Breast epithelium (tissue), 4 donors: Measurements from ENCODE around the gene FAM131A. TPM values are rescaled to one million over a fixed set of nuclear protein-coding genes. Genes with fewer than 3 reads are reported as not detected.

Experiments
- DNase-seq, 2 donors: peaks; one replicate each; pipeline ENCODE4 v3.0.0-alpha.2; 2019; ENCODE audit warnings: low spot score in 2 of 2
- H3K27ac ChIP-seq, 2 donors: fragments of 200-600 bp; sonication (generic) in 1 of 2; one replicate each; pipeline ENCODE4 v1.5.1; 2016 to 2019; ENCODE audit warnings: mild to moderate bottlenecking in 1 of 2
- H3K27me3 ChIP-seq, 2 donors: fragments of 200-600 bp; sonication (generic) in 1 of 2; one replicate each; pipeline versions ENCODE4 v1.5.1 to v1.6.0; 2017 to 2019; ENCODE audit warnings: control low read depth in 1 of 2, mild to moderate bottlenecking in 1 of 2
- H3K36me3 ChIP-seq: fragments of 200-600 bp; one replicate; pipeline ENCODE4 v1.5.1; 2019
- H3K4me1 ChIP-seq, 2 donors: fragments of 200-600 bp; sonication (generic); one replicate each; pipeline ENCODE4 v1.5.1; 2016 to 2019; ENCODE audit warnings: control low read depth in 1 of 2
- H3K4me3 ChIP-seq, 3 donors: fragments of 200-600 bp; sonication (generic); 1 replicate in 2 of 3; 2 replicates in 1 of 3; pipeline ENCODE4 v1.5.1; 2016 to 2019; ENCODE audit warnings: mild to moderate bottlenecking in 3 of 3, moderate library complexity in 2 of 3
- H3K9me3 ChIP-seq, 2 donors: fragments of 200-600 bp; sonication (generic) in 1 of 2; one replicate each; pipeline ENCODE4 v1.5.1; 2016 to 2019; ENCODE audit warnings: control low read depth in 1 of 2
- CTCF ChIP-seq, 3 donors: fragments of 450-650 bp; IDR thresholded peaks; one replicate each; pipeline ENCODE4 v1.5.1; 2016 to 2017; ENCODE audit warnings: antibody characterized with exemption in 3 of 3, mild to moderate bottlenecking in 3 of 3, moderate library complexity in 3 of 3
- POLR2A ChIP-seq: fragments of 450-650 bp; IDR thresholded peaks from one replicate; pipeline ENCODE4 v1.6.1; 2016; ENCODE audit warnings: antibody characterized with exemption, mild to moderate bottlenecking, moderate library complexity
- POLR2AphosphoS5 ChIP-seq, 3 donors: sonication (generic); formaldehyde crosslinking; IDR thresholded peaks; one replicate each; pipeline ENCODE4 v1.6.1; 2017; ENCODE audit warnings: antibody characterized with exemption in 3 of 3
- intact Hi-C: fragments of 100-400 bp; cut with DNase I; formaldehyde crosslinking; loops from one replicate; pipeline ENCODE4 v1.15.1; 2023; ENCODE audit warnings: low total_unique reads
- total RNA-seq, 3 donors: library from RNA; depleted of rRNA; stranded (reverse); fragments of >200 nt; gene quantifications; one replicate each; pipeline ENCODE4 v1.1.0, GENCODE V29; 2016

The FAM131A gene
- total RNA-seq, 3 donors from 2014 or later, result 18.7 to 32.4 (median 26.5) TPM

DNA sequence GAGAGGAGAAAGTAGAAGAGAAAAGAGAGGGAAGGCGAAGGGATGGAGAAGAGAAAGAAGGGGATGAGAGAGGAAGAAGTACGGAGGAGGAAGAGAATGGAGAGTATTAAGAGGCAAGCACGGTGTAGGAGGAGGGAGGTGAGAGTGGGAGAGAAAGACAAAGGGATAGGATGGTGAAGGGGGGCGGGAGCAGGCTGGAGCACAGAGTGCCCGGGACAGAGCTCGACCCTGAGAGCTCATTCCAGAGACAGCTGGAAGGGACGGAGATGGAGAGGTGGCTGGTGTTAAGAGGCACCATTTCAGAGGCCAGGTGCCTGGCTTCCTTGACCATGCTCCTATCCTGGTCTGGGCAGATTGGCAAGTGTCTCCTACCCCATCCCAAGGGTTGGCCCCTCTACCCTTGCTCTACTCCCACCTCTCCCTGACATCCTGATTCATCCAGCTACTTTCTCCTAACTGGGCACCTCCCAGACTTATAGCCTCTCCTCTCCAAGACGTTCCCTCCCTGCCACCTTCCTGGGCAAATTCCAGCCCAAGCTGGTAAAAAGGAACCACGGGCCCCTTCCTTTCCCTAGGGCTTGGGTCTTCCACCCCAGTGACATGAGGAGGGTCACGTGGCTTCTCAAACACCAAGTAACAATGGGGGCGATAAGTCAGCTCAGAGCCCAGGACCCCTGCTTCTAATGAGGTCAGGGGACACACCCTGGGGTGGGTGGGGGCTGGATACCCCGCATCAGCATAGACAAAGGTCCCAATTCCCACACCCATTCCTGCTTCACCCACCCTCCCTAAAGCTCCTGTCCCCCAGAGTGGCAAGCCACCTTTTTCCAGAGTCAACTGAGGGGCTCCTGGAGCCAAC is 22.9 kb downstream of the FAM131A start:
- Histone ChIP-seq H3K27ac (no peak overlapping the region), H3K9me3 (no peaks in the 10 kb centered on the region), H3K27me3 (no peaks in the 10 kb centered on the region), H3K4me3 (peak overlapping the region in 2 of 3 donors; percentile 88 to 98), H3K4me1 (peaks cover 0 to 10% of the 10 kb centered on the region in 2 donors), H3K36me3 (no peaks in the 10 kb centered on the region)
- TF ChIP-seq POLR2AphosphoS5 (IDR thresholded peaks at IDR 0.05) (no peak), POLR2A (no peak), CTCF (IDR thresholded peaks at IDR 0.05) (no peak)
- no peak for DNase-seq
- intact Hi-C loops, result no loop called here

- DNase-seq, result no peak
- H3K9me3 ChIP-seq, result no peaks in the 10 kb centered on the region
- H3K36me3 ChIP-seq, result no peaks in the 10 kb centered on the region
- H3K27me3 ChIP-seq, result no peaks in the 10 kb centered on the region
- peak overlapping the region; percentile 70 to 98 (median 88) for H3K4me3 ChIP-seq
- H3K4me1 ChIP-seq, result peaks cover 0 to 10% of the 10 kb centered on the region in 2 donors
- no peak for TF ChIP-seq POLR2AphosphoS5 (IDR thresholded peaks at IDR 0.05)
- no peak for TF ChIP-seq POLR2A
- no peak for TF ChIP-seq CTCF (IDR thresholded peaks at IDR 0.05)
- peak overlapping the region; percentile 99 to 100 for H3K27ac ChIP-seq
- intact Hi-C loops, result loop anchor here (1.0 kb wide), 1 partner anchor 23 kb away; no protein-coding TSS in a partner anchor
These were observed 23.6 kb downstream of the FAM131A start for GRCh38 chr3:184360929-184361531.

DNA sequence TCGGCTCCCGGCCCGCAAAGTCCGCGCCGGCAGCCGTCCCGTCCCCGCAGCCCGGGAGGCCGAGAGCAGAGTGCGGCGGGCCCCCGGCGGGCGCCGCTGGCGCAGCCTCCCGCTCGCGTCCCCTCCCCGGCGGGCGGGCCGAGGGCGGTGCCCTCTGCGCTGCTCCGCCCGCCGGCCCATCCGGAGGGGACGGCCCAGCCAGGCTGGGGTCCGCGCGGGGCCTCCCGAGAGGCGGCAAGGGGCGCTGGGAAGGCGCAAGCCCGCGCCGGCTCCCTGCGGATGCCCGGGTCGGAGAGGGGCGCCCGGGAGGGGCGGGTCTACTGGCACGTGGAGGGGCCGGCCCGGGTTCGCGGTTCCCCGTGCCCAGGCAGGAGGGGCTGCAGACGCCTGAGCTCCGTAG is 24.1 kb downstream of the FAM131A start, which contains the start of the genes CLCN2 and POLR2H:
TSS of gene CLCN2 (minus strand) at position 74 of the 400 bp plus-strand sequence. CDS start 126 bp downstream, outside the sequence.
TSS of gene POLR2H (plus strand) at position 179 of the 400 bp plus-strand sequence. CDS start 1,783 bp downstream, outside the sequence.
- H3K36me3 ChIP-seq, result no peaks in the 10 kb centered on the region
- peak within 1 kb of the TSS; percentile 70 to 98 (median 88) for H3K4me3 ChIP-seq
- intact Hi-C loops, result loop anchor here (1.0 kb wide), 1 partner anchor 23 kb away; no protein-coding TSS in a partner anchor
- DNase-seq, result no peak
- no peak for TF ChIP-seq CTCF (IDR thresholded peaks at IDR 0.05)
- TF ChIP-seq POLR2A, result peak; percentile 5
- peak in 2 of 3 donors; percentile 29 to 31 for TF ChIP-seq POLR2AphosphoS5 (IDR thresholded peaks at IDR 0.05)
- H3K27me3 ChIP-seq, result no peaks in the 10 kb centered on the region
- peak within 1 kb of the TSS; percentile 99 to 100 for H3K27ac ChIP-seq
- H3K9me3 ChIP-seq, result no peaks in the 10 kb centered on the region
- peaks cover 0 to 10% of the 10 kb centered on the region in 2 donors for H3K4me1 ChIP-seq

GRCh38 chr3:184361932-184362667 is 24.7 kb downstream of the FAM131A start:
- H3K36me3 ChIP-seq, result no peaks in the 10 kb centered on the region
- H3K27me3 ChIP-seq, result no peaks in the 10 kb centered on the region
- peaks cover 0 to 10% of the 10 kb centered on the region in 2 donors for H3K4me1 ChIP-seq
- H3K4me3 ChIP-seq, result peak overlapping the region; percentile 70 to 98 (median 88)
- no peaks in the 10 kb centered on the region for H3K9me3 ChIP-seq
- no peak for TF ChIP-seq CTCF (IDR thresholded peaks at IDR 0.05)
- peak; percentile 5 for TF ChIP-seq POLR2A
- TF ChIP-seq POLR2AphosphoS5 (IDR thresholded peaks at IDR 0.05), result no peak
- intact Hi-C loops, result loop anchor here (1.0 kb wide), 1 partner anchor 24 kb away; no protein-coding TSS in a partner anchor
- H3K27ac ChIP-seq, result peak overlapping the region; percentile 99 to 100
- peak in 1 of 2 donors; percentile 67 for DNase-seq
